Measurements from ENCODE around the gene NCAPG2. TPM values are rescaled to one million over a fixed set of nuclear protein-coding genes. Genes with fewer than 3 reads are reported as not detected.

Gene NCAPG2
- polyA plus RNA-seq, 3 donors: 1.1 to 3.1 (median 1.7) TPM

DNA sequence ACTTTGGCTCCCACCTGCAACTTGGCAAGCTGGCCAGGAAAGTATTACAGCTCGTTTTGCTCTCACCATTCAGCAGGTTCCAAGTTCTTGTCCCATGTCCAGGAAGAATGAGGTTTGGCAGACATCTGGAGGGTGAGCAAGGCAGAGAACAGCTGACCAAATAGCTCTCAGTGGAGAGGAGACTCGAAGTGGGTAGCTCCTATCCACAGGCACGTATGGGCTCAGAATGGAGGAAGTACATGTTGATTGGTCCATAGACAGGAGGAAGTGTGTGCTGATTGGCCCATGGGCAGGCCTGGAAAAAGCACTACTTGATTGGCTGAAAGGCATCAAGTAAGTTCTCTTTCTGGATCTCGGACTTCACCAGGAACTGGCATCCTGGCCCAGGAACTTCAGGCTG, 3.0 kb upstream of the NCAPG2 start:
- 71% methylated on average over 3 of the region's 4 CpGs for WGBS (ENCODE audit: insufficient coverage)

DNA sequence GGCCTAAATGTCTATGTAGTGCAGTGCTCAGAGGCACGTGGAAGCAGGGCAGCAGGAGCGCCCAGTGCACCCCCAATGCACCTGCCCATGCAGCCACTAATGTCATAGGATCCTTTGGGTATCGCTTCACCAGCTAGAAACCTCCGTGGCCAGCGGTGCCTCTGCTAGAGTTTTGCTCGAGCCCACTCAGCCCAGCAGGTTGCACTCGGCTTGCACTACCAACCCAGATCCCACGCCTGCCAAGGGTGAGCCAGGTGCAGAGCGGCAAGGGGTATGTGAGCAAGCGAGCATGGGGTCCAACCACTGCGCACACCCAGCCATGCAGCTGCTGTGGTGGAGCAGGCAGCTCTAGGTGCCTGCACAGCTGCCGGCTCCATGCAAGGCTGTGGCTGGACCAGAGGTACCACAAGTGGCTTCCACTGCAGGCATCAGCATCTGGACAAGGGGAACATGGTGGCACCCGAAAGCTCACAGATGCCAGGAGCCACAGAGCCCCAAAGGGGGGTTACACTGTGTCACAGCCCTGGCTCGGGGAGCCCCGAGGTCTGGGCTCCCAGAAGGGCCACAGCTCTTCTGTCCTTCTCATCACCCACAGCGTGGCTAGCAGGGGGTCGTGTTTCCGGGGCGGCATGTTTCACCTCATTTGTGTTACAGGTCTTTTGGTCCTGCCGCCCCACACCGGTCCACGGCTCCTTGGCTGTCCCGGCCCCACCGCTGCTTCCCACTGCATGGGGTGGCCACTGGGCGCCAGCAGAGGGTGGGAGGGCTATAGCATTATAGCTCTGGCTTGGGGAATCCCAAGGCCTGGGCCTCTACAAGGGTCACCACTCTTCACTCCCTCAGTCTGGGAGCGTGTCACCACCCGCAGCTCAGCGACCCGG, 2.3 kb upstream of the NCAPG2 start:
- Histone ChIP-seq H3K4me1 (ENCODE audit: control insufficient read depth in 1 of 2, insufficient read depth in 2 of 2, low read length in 2 of 2) (peaks cover 54 to 70% of the 10 kb centered on the region in 2 donors), H2AFZ (ENCODE audit: insufficient read depth, low read depth, low read length, poor library complexity, severe bottlenecking) (no peak overlapping the region), H3K4me2 (replicated peaks; ENCODE audit: extremely low read depth, low read length, poor library complexity, severe bottlenecking) (peak overlapping the region; percentile 93), H3K79me2 (ENCODE audit: insufficient read depth, low read length) (peaks cover 52% of the 10 kb centered on the region), H4K20me1 (ENCODE audit: insufficient read depth, low read length) (no peaks in the 10 kb centered on the region), H3K36me3 (replicated peaks in 1 of 2; ENCODE audit: control insufficient read depth in 1 of 2, insufficient read depth in 2 of 2, low read length in 2 of 2) (no peaks in the 10 kb centered on the region), H3K27ac (ENCODE audit: low read depth in 1 of 2, low read length in 2 of 2) (no peak overlapping the region), H3K9ac (ENCODE audit: insufficient read depth, low read length, poor library complexity, severe bottlenecking) (no peak overlapping the region), H3K9me3 (replicated peaks in 1 of 2; ENCODE audit: control insufficient read depth in 1 of 2, insufficient read depth in 1 of 2, low read length in 2 of 2) (peaks cover 0 to 13% of the 10 kb centered on the region in 2 donors), H3K4me3 (replicated peaks in 1 of 3; ENCODE audit: low read depth in 2 of 3, low read length in 3 of 3) (peak overlapping the region in 1 of 3 experiments; percentile 96), H3K27me3 (ENCODE audit: control insufficient read depth in 2 of 2, insufficient read depth in 2 of 2, low read length in 2 of 2) (no peaks in the 10 kb centered on the region)
- intact Hi-C loops (cut with micrococcal nuclease): loop anchor here (5.0 to 10.0 kb wide), 3 partner anchors 110 to 148 kb away; partner anchors contain the start of genes DYNC2I1 (in 1 of the 2) and ESYT2 (in 1 of the 2)
- peaks cover 4 to 23% (median 10%) of the 10 kb centered on the region in 7 donors for H3K9me3 Mint-ChIP-seq
- no peak overlapping the region for H3K4me3 Mint-ChIP-seq
- WGBS (ENCODE audit: insufficient coverage): 97% methylated on average over 17 of the region's 29 CpGs
- no peaks in the 10 kb centered on the region for H3K27me3 Mint-ChIP-seq (ENCODE audit: low read depth in 3 of 3)
- peaks cover 51% of the 10 kb centered on the region for H3K4me1 Mint-ChIP-seq
- H3K36me3 Mint-ChIP-seq: peaks cover 4 to 11% of the 10 kb centered on the region in 2 donors
- H3K27ac Mint-ChIP-seq: peak overlapping the region in 2 of 7 donors; percentile 37 to 50
- no peak for DNase-seq
- TF ChIP-seq, protein P1, sequence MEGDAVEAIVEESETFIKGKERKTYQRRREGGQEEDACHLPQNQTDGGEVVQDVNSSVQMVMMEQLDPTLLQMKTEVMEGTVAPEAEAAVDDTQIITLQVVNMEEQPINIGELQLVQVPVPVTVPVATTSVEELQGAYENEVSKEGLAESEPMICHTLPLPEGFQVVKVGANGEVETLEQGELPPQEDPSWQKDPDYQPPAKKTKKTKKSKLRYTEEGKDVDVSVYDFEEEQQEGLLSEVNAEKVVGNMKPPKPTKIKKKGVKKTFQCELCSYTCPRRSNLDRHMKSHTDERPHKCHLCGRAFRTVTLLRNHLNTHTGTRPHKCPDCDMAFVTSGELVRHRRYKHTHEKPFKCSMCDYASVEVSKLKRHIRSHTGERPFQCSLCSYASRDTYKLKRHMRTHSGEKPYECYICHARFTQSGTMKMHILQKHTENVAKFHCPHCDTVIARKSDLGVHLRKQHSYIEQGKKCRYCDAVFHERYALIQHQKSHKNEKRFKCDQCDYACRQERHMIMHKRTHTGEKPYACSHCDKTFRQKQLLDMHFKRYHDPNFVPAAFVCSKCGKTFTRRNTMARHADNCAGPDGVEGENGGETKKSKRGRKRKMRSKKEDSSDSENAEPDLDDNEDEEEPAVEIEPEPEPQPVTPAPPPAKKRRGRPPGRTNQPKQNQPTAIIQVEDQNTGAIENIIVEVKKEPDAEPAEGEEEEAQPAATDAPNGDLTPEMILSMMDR (IDR thresholded peaks at IDR 0.05): no peak

More for the DNA sequence above, 3.0 kb upstream of the NCAPG2 start:
- Histone ChIP-seq H3K9ac (ENCODE audit: insufficient read depth, low read length, poor library complexity, severe bottlenecking) (no peak overlapping the region), H4K20me1 (ENCODE audit: insufficient read depth, low read length) (no peaks in the 10 kb centered on the region), H3K4me2 (replicated peaks; ENCODE audit: extremely low read depth, low read length, poor library complexity, severe bottlenecking) (no peak overlapping the region), H2AFZ (ENCODE audit: insufficient read depth, low read depth, low read length, poor library complexity, severe bottlenecking) (no peak overlapping the region), H3K36me3 (replicated peaks in 1 of 2; ENCODE audit: control insufficient read depth in 1 of 2, insufficient read depth in 2 of 2, low read length in 2 of 2) (no peaks in the 10 kb centered on the region), H3K27ac (ENCODE audit: low read depth in 1 of 2, low read length in 2 of 2) (no peak overlapping the region), H3K79me2 (ENCODE audit: insufficient read depth, low read length) (peaks cover 45% of the 10 kb centered on the region), H3K4me1 (ENCODE audit: control insufficient read depth in 1 of 2, insufficient read depth in 2 of 2, low read length in 2 of 2) (peaks cover 61 to 76% of the 10 kb centered on the region in 2 donors), H3K4me3 (replicated peaks in 1 of 3; ENCODE audit: low read depth in 2 of 3, low read length in 3 of 3) (no peak overlapping the region), H3K9me3 (replicated peaks in 1 of 2; ENCODE audit: control insufficient read depth in 1 of 2, insufficient read depth in 1 of 2, low read length in 2 of 2) (peaks cover 0 to 15% of the 10 kb centered on the region in 2 donors), H3K27me3 (ENCODE audit: control insufficient read depth in 2 of 2, insufficient read depth in 2 of 2, low read length in 2 of 2) (no peaks in the 10 kb centered on the region)
- intact Hi-C loops (cut with micrococcal nuclease): loop anchor here (5.0 to 10.0 kb wide), 3 partner anchors 110 to 147 kb away; partner anchors contain the start of genes DYNC2I1 (in 1 of the 2) and ESYT2 (in 1 of the 2)
- Mint-ChIP-seq H3K27ac (peak overlapping the region in 6 of 7 donors; percentile 28 to 50 (median 36)), H3K4me3 (peak overlapping the region in 1 of 2 donors; percentile 7), H3K9me3 (peaks cover 5 to 24% (median 10%) of the 10 kb centered on the region in 7 donors), H3K4me1 (peaks cover 56% of the 10 kb centered on the region), H3K27me3 (ENCODE audit: low read depth in 3 of 3) (no peaks in the 10 kb centered on the region), H3K36me3 (peaks cover 4 to 11% of the 10 kb centered on the region in 2 donors)
- TF ChIP-seq, protein P1 (IDR thresholded peaks at IDR 0.05): no peak
- no peak for DNase-seq
